ENCODE results near the gene PHLDA2. TPM values are rescaled to one million over a fixed set of nuclear protein-coding genes. Genes with fewer than 3 reads are reported as not detected.

The PHLDA2 gene
- total and polyA plus RNA-seq, 2 of the 13 experiments (the other 11 are each of a cell fraction or from before 2014, with no cell fraction given), result 0.55 to 0.78 TPM

- no peak for TF ChIP-seq JARID2 (CRISPR knock-in tag; IDR thresholded peaks at IDR 0.05; ENCODE audit: insufficient replicate concordance)
- TF ChIP-seq HOXA9 (CRISPR knock-in tag; IDR thresholded peaks at IDR 0.05; ENCODE audit: borderline replicate concordance), result no peak
- no peak for TF ChIP-seq SIN3B (IDR thresholded peaks at IDR 0.05; ENCODE audit: low read length)
- TF ChIP-seq ZNF235 (CRISPR knock-in tag; IDR thresholded peaks at IDR 0.05; ENCODE audit: borderline replicate concordance), result no peak
- TF ChIP-seq, protein P1, sequence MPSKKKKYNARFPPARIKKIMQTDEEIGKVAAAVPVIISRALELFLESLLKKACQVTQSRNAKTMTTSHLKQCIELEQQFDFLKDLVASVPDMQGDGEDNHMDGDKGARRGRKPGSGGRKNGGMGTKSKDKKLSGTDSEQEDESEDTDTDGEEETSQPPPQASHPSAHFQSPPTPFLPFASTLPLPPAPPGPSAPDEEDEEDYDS (CRISPR knock-in tag; IDR thresholded peaks at IDR 0.05), result no peak
- no peak for TF ChIP-seq ZNF784 (CRISPR knock-in tag; IDR thresholded peaks at IDR 0.05; ENCODE audit: borderline replicate concordance)
- TF ChIP-seq SCMH1 (CRISPR knock-in tag; IDR thresholded peaks at IDR 0.05; ENCODE audit: borderline replicate concordance), result no peak
- no peak for TF ChIP-seq ZMYM3 (CRISPR knock-in tag; IDR thresholded peaks at IDR 0.05)
Observed at GRCh38 chr11:2886936-2887335, 42.3 kb downstream of the PHLDA2 start (continued).

- Histone ChIP-seq H3K27me3 (ENCODE audit: control insufficient read depth in 1 of 2, insufficient read depth in 2 of 2, low read length in 2 of 2) (peaks cover 6 to 29% of the 10 kb centered on the region in 2 experiments; a peak in 4 of 5 replicates), H3K4me2 (ENCODE audit: low read depth, low read length) (no peak overlapping the region), H3K9ac (ENCODE audit: insufficient read depth, low read depth, low read length) (no peak overlapping the region), H3K9me3 (ENCODE audit: low read length) (no peaks in the 10 kb centered on the region), H3K27ac (ENCODE audit: extremely low read length, insufficient read depth, low read length) (no peak overlapping the region), H3K4me3 (replicated peaks in 1 of 3; ENCODE audit: insufficient read depth in 1 of 3, low read depth in 2 of 3, low read length in 3 of 3) (no peak overlapping the region), H2AFZ (ENCODE audit: low read length) (no peak overlapping the region), H4K20me1 (ENCODE audit: insufficient read depth, low read length) (no peaks in the 10 kb centered on the region), H3K79me2 (ENCODE audit: insufficient read depth, low read length) (no peaks in the 10 kb centered on the region), H3K36me3 (replicated peaks in 1 of 2; ENCODE audit: control insufficient read depth in 1 of 2, insufficient read depth in 2 of 2, low read length in 2 of 2) (no peaks in the 10 kb centered on the region), H3K4me1 (ENCODE audit: insufficient read depth, low read length) (peaks cover 25% of the 10 kb centered on the region)
- ATAC-seq (no peak), FAIRE-seq (no peak), DNase-seq (ENCODE audit: low spot score) (no peak)
- WGBS (ENCODE audit: low lambda C conversion rate), result 83% methylated on average over 7 of the region's 49 CpGs
- in situ Hi-C loops (cut with HindIII; ENCODE audit: extremely low pct_ligation_motif_present, low pct_unique_long_range_greater_than_20kb), result loop anchor here (5.0 kb wide), 1 partner anchor 354 kb away; no protein-coding TSS in a partner anchor
- TF ChIP-seq ZNF562 (CRISPR knock-in tag; IDR thresholded peaks at IDR 0.05; ENCODE audit: borderline replicate concordance) (no peak), ZNF281 (CRISPR knock-in tag; IDR thresholded peaks at IDR 0.05; ENCODE audit: borderline replicate concordance) (0 out of 2 replicates have a peak, but pooled peaks have one; percentile 8), NFAT5 (CRISPR knock-in tag; IDR thresholded peaks at IDR 0.05) (no peak)
- CTCF ChIA-PET (ENCODE audit: low intra/inter-chr PET ratio, low total read pairs), result interaction anchor here (8.6 kb wide), 1 partner anchor 354 kb away, joined by 148 read pairs; no protein-coding TSS in a partner anchor
- intact Hi-C loops (cut with micrococcal nuclease; ENCODE audit: unreplicated experiment), result loop anchor here (5.0 kb wide), 1 partner anchor 194 kb away; no protein-coding TSS in a partner anchor
- POLR2A ChIA-PET, result no interaction called here
- BruUV-seq (replicated peaks), result no TSS peak
Observed at GRCh38 chr11:2886191-2886894, 42.9 kb downstream of the PHLDA2 start.

Measured in HepG2 (cell line).